Astrocyte (in vitro differentiated cells and primary cell): ENCODE results near the gene RTEL1.

Experiments used
- CTCF ChIP-seq: IDR thresholded peaks from 2 replicates; pipeline ENCODE4 v1.5.1; 2011; ENCODE audit warnings: low read depth, mild to moderate bottlenecking, inconsistent platforms, low read length, moderate library complexity; ENCODE audit not compliant: insufficient read depth
- EZH2 ChIP-seq: IDR thresholded peaks from 2 replicates; pipeline ENCODE4 v1.6.1; 2012; ENCODE audit warnings: mild to moderate bottlenecking, low read length, inconsistent platforms; ENCODE audit not compliant: insufficient read depth

- no peak for TF ChIP-seq CTCF
- TF ChIP-seq EZH2, result no peak
Measured at GRCh38 chr20:63688228-63689045, 30.3 kb downstream of the RTEL1 start.
